ENCODE data around the gene EBF3. TPM values are rescaled to one million over a fixed set of nuclear protein-coding genes. Genes with fewer than 3 reads are reported as not detected.

EBF3 gene
- total and polyA plus RNA-seq, 2 experiments from 2014 or later: 0.22 to 0.77 TPM

- peaks cover 8% of the 10 kb centered on the region for H3K4me1 ChIP-seq (ENCODE audit: insufficient read depth)
- H2AFZ ChIP-seq: no peak overlapping the region
- no peak overlapping the region for H3K4me3 ChIP-seq
- H3K27me3 ChIP-seq: peaks cover 5% of the 10 kb centered on the region
- DNase-seq (ENCODE audit: low spot score): no peak
- TF ChIP-seq EZH2 (IDR thresholded peaks at IDR 0.05; ENCODE audit: borderline replicate concordance): no peak
- TF ChIP-seq CTCF (IDR thresholded peaks at IDR 0.05; ENCODE audit: poor library complexity): no peak
- no peak for TF ChIP-seq EZH2phosphoT487 (IDR thresholded peaks at IDR 0.05; ENCODE audit: low read depth, severe bottlenecking, unreplicated experiment)
- H4K20me1 ChIP-seq (ENCODE audit: insufficient read depth, poor library complexity, severe bottlenecking): no peaks in the 10 kb centered on the region
- no peaks in the 10 kb centered on the region for H3K79me2 ChIP-seq
- no peaks in the 10 kb centered on the region for H3K9me2 ChIP-seq (replicated peaks; ENCODE audit: insufficient read depth)
- H3K36me3 ChIP-seq (replicated peaks; ENCODE audit: insufficient read depth, low read depth): no peaks in the 10 kb centered on the region
- no peak overlapping the region for H3K4me2 ChIP-seq
- H3K27ac ChIP-seq: no peak overlapping the region
- no peaks in the 10 kb centered on the region for H3K9me3 ChIP-seq (ENCODE audit: low read depth)
- 90% methylated on average over 19 of the region's 19 CpGs for WGBS (ENCODE audit: low lambda C conversion rate, missing lambda C conversion rate)
These were observed 115.2 kb downstream of the EBF3 start for GRCh38 chr10:129848696-129849451.

- DNase-seq (ENCODE audit: low spot score): no peak
- no peak overlapping the region for H3K4me3 ChIP-seq
These were observed 116.2 kb downstream of the EBF3 start for GRCh38 chr10:129847741-129848483.

GRCh38 chr10:129846991-129847391 lies 117.1 kb downstream of the EBF3 start:
- H3K4me2 ChIP-seq: no peak overlapping the region
- H3K79me2 ChIP-seq: no peaks in the 10 kb centered on the region
- no peak overlapping the region for H3K27ac ChIP-seq
- no peaks in the 10 kb centered on the region for H3K9me3 ChIP-seq (ENCODE audit: low read depth)
- H4K20me1 ChIP-seq (ENCODE audit: insufficient read depth, poor library complexity, severe bottlenecking): no peaks in the 10 kb centered on the region
- TF ChIP-seq EZH2 (IDR thresholded peaks at IDR 0.05; ENCODE audit: borderline replicate concordance) (no peak), CTCF (IDR thresholded peaks at IDR 0.05; ENCODE audit: poor library complexity) (no peak), EZH2phosphoT487 (IDR thresholded peaks at IDR 0.05; ENCODE audit: low read depth, severe bottlenecking, unreplicated experiment) (no peak)
- 92% methylated on average over 10 of the region's 10 CpGs for WGBS (ENCODE audit: low lambda C conversion rate, missing lambda C conversion rate)
- H3K4me1 ChIP-seq (ENCODE audit: insufficient read depth): no peaks in the 10 kb centered on the region
- H3K27me3 ChIP-seq: peaks cover 5% of the 10 kb centered on the region
- H2AFZ ChIP-seq: no peak overlapping the region
- no peak for DNase-seq (ENCODE audit: low spot score)
- H3K9me2 ChIP-seq (replicated peaks; ENCODE audit: insufficient read depth): no peaks in the 10 kb centered on the region
- no peak overlapping the region for H3K4me3 ChIP-seq
- no peaks in the 10 kb centered on the region for H3K36me3 ChIP-seq (replicated peaks; ENCODE audit: insufficient read depth, low read depth)

More at GRCh38 chr10:129847741-129848483, 116.2 kb downstream of the EBF3 start:
- no peak overlapping the region for H3K4me2 ChIP-seq
- H2AFZ ChIP-seq: no peak overlapping the region
- 89% methylated on average over 18 of the region's 18 CpGs for WGBS (ENCODE audit: low lambda C conversion rate, missing lambda C conversion rate)
- no peaks in the 10 kb centered on the region for H3K36me3 ChIP-seq (replicated peaks; ENCODE audit: insufficient read depth, low read depth)
- H3K4me1 ChIP-seq (ENCODE audit: insufficient read depth): peaks cover 3% of the 10 kb centered on the region
- no peaks in the 10 kb centered on the region for H3K79me2 ChIP-seq
- no peak for TF ChIP-seq EZH2 (IDR thresholded peaks at IDR 0.05; ENCODE audit: borderline replicate concordance)
- no peak for TF ChIP-seq EZH2phosphoT487 (IDR thresholded peaks at IDR 0.05; ENCODE audit: low read depth, severe bottlenecking, unreplicated experiment)
- TF ChIP-seq CTCF (IDR thresholded peaks at IDR 0.05; ENCODE audit: poor library complexity): no peak
- no peaks in the 10 kb centered on the region for H3K9me3 ChIP-seq (ENCODE audit: low read depth)
- no peak overlapping the region for H3K27ac ChIP-seq
- no peaks in the 10 kb centered on the region for H4K20me1 ChIP-seq (ENCODE audit: insufficient read depth, poor library complexity, severe bottlenecking)
- peaks cover 5% of the 10 kb centered on the region for H3K27me3 ChIP-seq
- H3K9me2 ChIP-seq (replicated peaks; ENCODE audit: insufficient read depth): no peaks in the 10 kb centered on the region
